ENCODE data around the gene PLCB2. TPM values are rescaled to one million over a fixed set of nuclear protein-coding genes. Genes with fewer than 3 reads are reported as not detected.

PLCB2 gene
- total RNA-seq, 2 donors from 2014 or later: 90.4 to 91.8 TPM

- no peaks in the 10 kb centered on the region for H3K9me3 Mint-ChIP-seq
- H3K27ac Mint-ChIP-seq: no peak overlapping the region
- H3K27me3 Mint-ChIP-seq (ENCODE audit: low read depth): peaks cover 8% of the 10 kb centered on the region
- H3K4me3 Mint-ChIP-seq: no peak overlapping the region
- peaks cover 7% of the 10 kb centered on the region for H3K4me1 Mint-ChIP-seq (ENCODE audit: low read depth)
- ATAC-seq (replicated peaks in 1 of 2): no peak
- no peak for DNase-seq
- no peaks in the 10 kb centered on the region for H3K36me3 Mint-ChIP-seq (ENCODE audit: insufficient read depth in 2 of 2)
Measured at GRCh38 chr15:40271685-40272484, 35.9 kb downstream of the PLCB2 start.

- Mint-ChIP-seq H3K4me1 (ENCODE audit: low read depth) (peaks cover 7% of the 10 kb centered on the region), H3K27me3 (ENCODE audit: low read depth) (no peaks in the 10 kb centered on the region), H3K4me3 (no peak overlapping the region), H3K36me3 (ENCODE audit: insufficient read depth in 2 of 2) (no peaks in the 10 kb centered on the region), H3K9me3 (no peaks in the 10 kb centered on the region), H3K27ac (no peak overlapping the region)
- no peak for DNase-seq
- ATAC-seq (replicated peaks in 1 of 2): no peak
Measured at GRCh38 chr15:40270246-40270995, 37.3 kb downstream of the PLCB2 start.

GRCh38 chr15:40269604-40270003 lies 38.1 kb downstream of the PLCB2 start:
- H3K27ac Mint-ChIP-seq: no peak overlapping the region
- DNase-seq (no peak), ATAC-seq (replicated peaks in 1 of 2) (no peak)
- peaks cover 3% of the 10 kb centered on the region for H3K4me1 Mint-ChIP-seq (ENCODE audit: low read depth)
- H3K27me3 Mint-ChIP-seq (ENCODE audit: low read depth): no peaks in the 10 kb centered on the region
- no peaks in the 10 kb centered on the region for H3K36me3 Mint-ChIP-seq (ENCODE audit: insufficient read depth in 2 of 2)
- H3K4me3 Mint-ChIP-seq: no peak overlapping the region
- no peaks in the 10 kb centered on the region for H3K9me3 Mint-ChIP-seq

- ATAC-seq (replicated peaks in 1 of 2) (no peak), DNase-seq (no peak)
- Mint-ChIP-seq H3K4me1 (ENCODE audit: low read depth) (no peaks in the 10 kb centered on the region), H3K27ac (no peak overlapping the region), H3K36me3 (ENCODE audit: insufficient read depth in 2 of 2) (no peaks in the 10 kb centered on the region), H3K27me3 (ENCODE audit: low read depth) (no peaks in the 10 kb centered on the region), H3K9me3 (no peaks in the 10 kb centered on the region), H3K4me3 (no peak overlapping the region)
Measured at GRCh38 chr15:40267670-40268069, 40.1 kb downstream of the PLCB2 start.

- peak in 1 of 2 donors; percentile 44 for ATAC-seq (replicated peaks in 1 of 2)
- Mint-ChIP-seq H3K4me1 (ENCODE audit: low read depth) (no peaks in the 10 kb centered on the region), H3K9me3 (no peaks in the 10 kb centered on the region), H3K4me3 (no peak overlapping the region), H3K27me3 (ENCODE audit: low read depth) (no peaks in the 10 kb centered on the region), H3K27ac (no peak overlapping the region), H3K36me3 (ENCODE audit: insufficient read depth in 2 of 2) (no peaks in the 10 kb centered on the region)
- no peak for DNase-seq
Measured at GRCh38 chr15:40266828-40267304, 40.9 kb downstream of the PLCB2 start.

GRCh38 chr15:40265875-40266274 lies 41.9 kb downstream of the PLCB2 start:
- ATAC-seq (replicated peaks in 1 of 2): no peak
- H3K27ac Mint-ChIP-seq: no peak overlapping the region
- no peak for DNase-seq
- H3K9me3 Mint-ChIP-seq: no peaks in the 10 kb centered on the region
- H3K4me1 Mint-ChIP-seq (ENCODE audit: low read depth): no peaks in the 10 kb centered on the region
- H3K36me3 Mint-ChIP-seq (ENCODE audit: insufficient read depth in 2 of 2): no peaks in the 10 kb centered on the region
- no peaks in the 10 kb centered on the region for H3K27me3 Mint-ChIP-seq (ENCODE audit: low read depth)
- H3K4me3 Mint-ChIP-seq: no peak overlapping the region

GRCh38 chr15:40265355-40265754 lies 42.4 kb downstream of the PLCB2 start:
- no peak overlapping the region for H3K27ac Mint-ChIP-seq
- H3K4me1 Mint-ChIP-seq (ENCODE audit: low read depth): no peaks in the 10 kb centered on the region
- H3K4me3 Mint-ChIP-seq: no peak overlapping the region
- ATAC-seq (replicated peaks in 1 of 2) (no peak), DNase-seq (no peak)
- H3K9me3 Mint-ChIP-seq: no peaks in the 10 kb centered on the region
- H3K27me3 Mint-ChIP-seq (ENCODE audit: low read depth): no peaks in the 10 kb centered on the region
- no peaks in the 10 kb centered on the region for H3K36me3 Mint-ChIP-seq (ENCODE audit: insufficient read depth in 2 of 2)

GRCh38 chr15:40264321-40265153 lies 43.2 kb downstream of the PLCB2 start:
- H3K9me3 Mint-ChIP-seq: no peaks in the 10 kb centered on the region
- H3K4me3 Mint-ChIP-seq: no peak overlapping the region
- H3K27me3 Mint-ChIP-seq (ENCODE audit: low read depth): no peaks in the 10 kb centered on the region
- no peak overlapping the region for H3K27ac Mint-ChIP-seq
- ATAC-seq (replicated peaks in 1 of 2): no peak
- H3K4me1 Mint-ChIP-seq (ENCODE audit: low read depth): no peaks in the 10 kb centered on the region
- DNase-seq: no peak
- no peaks in the 10 kb centered on the region for H3K36me3 Mint-ChIP-seq (ENCODE audit: insufficient read depth in 2 of 2)

- no peaks in the 10 kb centered on the region for H3K27me3 Mint-ChIP-seq (ENCODE audit: low read depth)
Measured at GRCh38 chr15:40263024-40263754, 44.5 kb downstream of the PLCB2 start.

GRCh38 chr15:40259021-40259420 lies 48.7 kb downstream of the PLCB2 start:
- Mint-ChIP-seq H3K27ac (no peak overlapping the region), H3K4me3 (no peak overlapping the region), H3K9me3 (no peaks in the 10 kb centered on the region), H3K36me3 (ENCODE audit: insufficient read depth in 2 of 2) (no peaks in the 10 kb centered on the region), H3K27me3 (ENCODE audit: low read depth) (peaks cover 8% of the 10 kb centered on the region), H3K4me1 (ENCODE audit: low read depth) (no peaks in the 10 kb centered on the region)
- no peak for ATAC-seq (replicated peaks in 1 of 2)
- DNase-seq: no peak

More at GRCh38 chr15:40263024-40263754, 44.5 kb downstream of the PLCB2 start:
- no peak overlapping the region for H3K4me3 Mint-ChIP-seq
- H3K27ac Mint-ChIP-seq: no peak overlapping the region
- H3K9me3 Mint-ChIP-seq: no peaks in the 10 kb centered on the region
- H3K36me3 Mint-ChIP-seq (ENCODE audit: insufficient read depth in 2 of 2): no peaks in the 10 kb centered on the region
- no peak for DNase-seq
- no peaks in the 10 kb centered on the region for H3K4me1 Mint-ChIP-seq (ENCODE audit: low read depth)
- no peak for ATAC-seq (replicated peaks in 1 of 2)

GRCh38 chr15:40258544-40258943 lies 49.2 kb downstream of the PLCB2 start:
- no peak for ATAC-seq (replicated peaks in 1 of 2)
- Mint-ChIP-seq H3K27ac (no peak overlapping the region), H3K27me3 (ENCODE audit: low read depth) (peaks cover 13% of the 10 kb centered on the region), H3K4me3 (no peak overlapping the region), H3K9me3 (no peaks in the 10 kb centered on the region), H3K4me1 (ENCODE audit: low read depth) (no peaks in the 10 kb centered on the region), H3K36me3 (ENCODE audit: insufficient read depth in 2 of 2) (peaks cover 0 to 2% of the 10 kb centered on the region in 2 donors)
- no peak for DNase-seq

GRCh38 chr15:40257656-40258450 lies 49.9 kb downstream of the PLCB2 start:
- no peaks in the 10 kb centered on the region for H3K9me3 Mint-ChIP-seq
- H3K36me3 Mint-ChIP-seq (ENCODE audit: insufficient read depth in 2 of 2): peaks cover 0 to 2% of the 10 kb centered on the region in 2 donors
- no peaks in the 10 kb centered on the region for H3K4me1 Mint-ChIP-seq (ENCODE audit: low read depth)
- no peak for DNase-seq
- no peak overlapping the region for H3K27ac Mint-ChIP-seq
- no peak for ATAC-seq (replicated peaks in 1 of 2)
- no peak overlapping the region for H3K4me3 Mint-ChIP-seq
- H3K27me3 Mint-ChIP-seq (ENCODE audit: low read depth): peaks cover 20% of the 10 kb centered on the region

Data from activated T-cell treated with anti-CD3 and anti-CD28 coated beads, Interleukin-2, amount 50 U/mL, for 72 hours (primary cell).